Astrocyte of the hippocampus (primary cell): Measurements from ENCODE around the gene HSDL1.

Source experiments
- DNase-seq: peaks from one replicate; pipeline ENCODE4 v3.0.0; 2011; ENCODE audit warnings: low read depth, low spot score

The HSDL1 gene

GRCh38 chr16:84082110-84082509 lies 62.9 kb downstream of the HSDL1 start:
- no peak for DNase-seq

- DNase-seq: no peak
Measured at GRCh38 chr16:84081446-84081989, 63.5 kb downstream of the HSDL1 start.

- DNase-seq: no peak
Measured at GRCh38 chr16:84080813-84081212, 64.2 kb downstream of the HSDL1 start.

GRCh38 chr16:84080378-84080777 lies 64.6 kb downstream of the HSDL1 start:
- DNase-seq: no peak

GRCh38 chr16:84079664-84080063 lies 65.3 kb downstream of the HSDL1 start:
- DNase-seq: no peak

GRCh38 chr16:84075376-84075775 lies 69.6 kb downstream of the HSDL1 start:
- no peak for DNase-seq

GRCh38 chr16:84074721-84075120 lies 70.3 kb downstream of the HSDL1 start:
- no peak for DNase-seq
